ENCODE measurements around the gene NALCN.

The NALCN gene

GRCh38 chr13:101190337-101190736 is 226.0 kb downstream of the NALCN start:
- DNase-seq, result no peak

GRCh38 chr13:101185606-101186005 is 230.7 kb downstream of the NALCN start:
- DNase-seq, result no peak

- DNase-seq, result no peak
Measured at GRCh38 chr13:101181076-101181685, 235.1 kb downstream of the NALCN start.

- DNase-seq, result no peak
Measured at GRCh38 chr13:101179021-101179420, 237.3 kb downstream of the NALCN start.

- no peak for DNase-seq
Measured at GRCh38 chr13:101178406-101178805, 237.9 kb downstream of the NALCN start.

- DNase-seq, result no peak
Measured at GRCh38 chr13:101170306-101170705, 246.0 kb downstream of the NALCN start.

- DNase-seq, result no peak
Measured at GRCh38 chr13:101157261-101157660, 259.0 kb downstream of the NALCN start.

GRCh38 chr13:101155920-101156319 is 260.4 kb downstream of the NALCN start:
- no peak for DNase-seq

- no peak for DNase-seq
Measured at GRCh38 chr13:101152184-101152583, 264.1 kb downstream of the NALCN start.

GRCh38 chr13:101150998-101151397 is 265.3 kb downstream of the NALCN start:
- no peak for DNase-seq

GRCh38 chr13:101149735-101150384 is 266.4 kb downstream of the NALCN start:
- peak; percentile 43 to 59 for DNase-seq

GRCh38 chr13:101146101-101146898 is 270.0 kb downstream of the NALCN start:
- DNase-seq, result no peak

GRCh38 chr13:101144808-101145419 is 271.4 kb downstream of the NALCN start:
- peak; percentile 55 to 59 for DNase-seq

GRCh38 chr13:101140936-101141335 is 275.4 kb downstream of the NALCN start:
- no peak for DNase-seq

GRCh38 chr13:101140087-101140770 is 276.1 kb downstream of the NALCN start:
- no peak for DNase-seq

- DNase-seq, result no peak
Measured at GRCh38 chr13:101139081-101139480, 277.2 kb downstream of the NALCN start.

- peak; percentile 50 to 62 for DNase-seq
Measured at GRCh38 chr13:101127741-101128353, 288.5 kb downstream of the NALCN start.

GRCh38 chr13:101123028-101123427 is 293.3 kb downstream of the NALCN start:
- DNase-seq, result no peak

GRCh38 chr13:101121608-101122007 is 294.7 kb downstream of the NALCN start:
- DNase-seq, result no peak

- no peak for DNase-seq
Measured at GRCh38 chr13:101120007-101120406, 296.3 kb downstream of the NALCN start.

- DNase-seq, result no peak
Measured at GRCh38 chr13:101116826-101117225, 299.5 kb downstream of the NALCN start.

GRCh38 chr13:101116341-101116740 is 300.0 kb downstream of the NALCN start:
- DNase-seq, result no peak

Measured in SHP77 (cell line).